Endothelial cell of umbilical vein (primary cell): Measurements from ENCODE around the gene INPP5A. TPM values are rescaled to one million over a fixed set of nuclear protein-coding genes. Genes with fewer than 3 reads are reported as not detected.

Experiments used
- BruUV-seq: library from RNA; stranded (reverse); fragments of 400-500 nt; replicated peaks from 2 replicates; lab custom pipeline; 2021; lab: Mats Ljungman, UMichigan
- CTCF ChIA-PET: fragments of 300-600, 350-600 bp; sonication (Branson Sonifier 250); formaldehyde crosslinking; loops from one replicate; lab custom pipeline; 2021; ENCODE audit warnings: antibody characterized with exemption, inconsistent platforms; lab: Charles Lee
- POLR2A ChIA-PET: fragments of 300-600, 350-600 bp; sonication (Branson Sonifier 250); formaldehyde crosslinking; loops from one replicate; lab custom pipeline; 2021; ENCODE audit warnings: antibody characterized with exemption, inconsistent platforms; lab: Charles Lee
- DNase-seq: peaks from one replicate; pipeline ENCODE4 v3.0.0-alpha.2; 2011; ENCODE audit warnings: low read depth, low spot score
- FAIRE-seq: peaks from 2 replicates; lab custom pipeline; 2011; peaks lifted over from hg19 to GRCh38; lab: Jason Lieb, UNC
- H2AFZ ChIP-seq: 2 replicates; pipeline ENCODE4 v1.6.0; 2012; ENCODE audit warnings: low read depth, low read length, control low read depth, inconsistent platforms
- H3K27ac ChIP-seq: 2 replicates; pipeline ENCODE4 v1.5.1; 2011; ENCODE audit warnings: low read depth, mild to moderate bottlenecking, control low read depth, low read length, moderate library complexity; ENCODE audit not compliant: insufficient read depth
- H3K27me3 ChIP-seq, 2 experiments: 2 replicates each; pipeline versions ENCODE4 v1.6.0 to v1.6.1; 2011; ENCODE audit warnings: low read length in 2 of 2, mixed read lengths in 1 of 2; ENCODE audit not compliant: control insufficient read depth in 2 of 2, insufficient read depth in 2 of 2
- H3K36me3 ChIP-seq, 2 experiments: 2 replicates in 1 of 2; 3 replicates in 1 of 2; pipeline ENCODE4 v1.5.1; 2011; ENCODE audit warnings: low read length in 2 of 2, mild to moderate bottlenecking in 1 of 2, moderate library complexity in 1 of 2; ENCODE audit not compliant: control insufficient read depth in 2 of 2, insufficient read depth in 2 of 2; ENCODE audit errors: extremely low read depth in 1 of 2
- H3K4me1 ChIP-seq: 3 replicates; pipeline ENCODE4 v1.5.1; 2011; ENCODE audit warnings: mild to moderate bottlenecking, low read length; ENCODE audit not compliant: control insufficient read depth, insufficient read depth; ENCODE audit errors: extremely low read depth
- H3K4me2 ChIP-seq: 2 replicates; pipeline ENCODE4 v1.6.1; 2011; ENCODE audit warnings: low read length, control low read depth, mixed read lengths; ENCODE audit not compliant: insufficient read depth
- H3K4me3 ChIP-seq, 3 experiments: fragments of 200-600 bp in 1 of 3; sonication (generic), shearing (Covaris generic) in 1 of 3; replicated peaks in 1 of 3; 2 replicates each; pipeline ENCODE4 v1.5.1; 2011 to 2016; ENCODE audit warnings: control low read depth in 3 of 3, low read length in 3 of 3, mild to moderate bottlenecking in 2 of 3, inconsistent platforms in 1 of 3, low read depth in 1 of 3, moderate library complexity in 1 of 3; ENCODE audit not compliant: insufficient read depth in 1 of 3
- H3K79me2 ChIP-seq: 2 replicates; pipeline ENCODE4 v1.6.0; 2012; ENCODE audit warnings: low read length, inconsistent platforms; ENCODE audit not compliant: control insufficient read depth, insufficient read depth
- H3K9ac ChIP-seq: replicated peaks from 2 replicates; pipeline ENCODE3; 2011; ENCODE audit warnings: low read length, control low read depth; ENCODE audit not compliant: insufficient read depth; ENCODE audit errors: extremely low read depth
- H3K9me1 ChIP-seq: replicated peaks from 3 replicates; pipeline ENCODE4 v1.6.0; 2011; ENCODE audit warnings: mild to moderate bottlenecking, low read length; ENCODE audit not compliant: control insufficient read depth, insufficient read depth; ENCODE audit errors: extremely low read depth
- H3K9me3 ChIP-seq: replicated peaks from 2 replicates; pipeline ENCODE4 v1.5.1; 2012; ENCODE audit warnings: low read length, inconsistent platforms; ENCODE audit not compliant: control insufficient read depth, insufficient read depth
- H4K20me1 ChIP-seq: replicated peaks from 2 replicates; pipeline ENCODE3; 2011; ENCODE audit warnings: mild to moderate bottlenecking, low read length; ENCODE audit not compliant: control insufficient read depth, insufficient read depth; ENCODE audit errors: extremely low read depth
- EZH2 ChIP-seq: IDR thresholded peaks from 2 replicates; pipeline ENCODE4 v1.6.1; 2012; ENCODE audit warnings: borderline replicate concordance, low read depth, mild to moderate bottlenecking, moderate library complexity, low read length, inconsistent platforms; ENCODE audit not compliant: severe bottlenecking
- FOS ChIP-seq: IDR thresholded peaks from 2 replicates; pipeline ENCODE4 v1.6.1; 2011; ENCODE audit warnings: mild to moderate bottlenecking, low read length, moderate library complexity, borderline replicate concordance; ENCODE audit not compliant: insufficient read depth
- GATA2 ChIP-seq: IDR thresholded peaks from 2 replicates; pipeline ENCODE4 v1.7.0; 2011; ENCODE audit warnings: low read depth, mild to moderate bottlenecking, moderate library complexity, mixed read lengths, low read length; ENCODE audit not compliant: insufficient read length, insufficient read depth
- JUN ChIP-seq: IDR thresholded peaks from 2 replicates; pipeline ENCODE4 v1.6.1; 2011; ENCODE audit warnings: borderline replicate concordance, low read depth; ENCODE audit not compliant: insufficient read length, insufficient read depth
- MYC ChIP-seq: IDR thresholded peaks from one replicate; pipeline ENCODE4 v1.6.1; 2011; ENCODE audit warnings: mild to moderate bottlenecking, low read depth, low read length
- POLR2A ChIP-seq: IDR thresholded peaks from 2 replicates; pipeline ENCODE4 v1.6.1; 2012; ENCODE audit warnings: low read depth, mild to moderate bottlenecking, control low read depth, low read length
- POLR2AphosphoS5 ChIP-seq: IDR thresholded peaks from 2 replicates; pipeline ENCODE4 v1.6.1; 2012; ENCODE audit warnings: low read depth, mild to moderate bottlenecking, control low read depth, low read length, moderate library complexity; ENCODE audit not compliant: insufficient read depth
- dilution Hi-C: fragments of 300-500 bp; cut with MboI; formaldehyde crosslinking; loops from one replicate; pipeline ENCODE4 v1.15.0; 2019; ENCODE audit warnings: low sequenced_read_pairs; ENCODE audit not compliant: extremely low pct_ligation_motif_present
- intact Hi-C: fragments of 100-400 bp; cut with micrococcal nuclease; formaldehyde crosslinking; loops from one replicate; pipeline ENCODE4 v1.10.0; 2022
- polyA plus RNA-seq, 4 experiments: library from polyadenylated mRNA; depleted of rRNA in 3 of 4; stranded (reverse) in 3 of 4; unstranded in 1 of 4; fragments of >200 nt; gene quantifications; 2 replicates each; pipeline versions ENCODE4 v1.2.1 to v1.2.3, GENCODE V29; 2011 to 2012; ENCODE audit warnings: missing spikeins in 1 of 4
- total RNA-seq: library from RNA; stranded (reverse); gene quantifications from 2 replicates; pipeline ENCODE4 v1.2.3, GENCODE V29; 2021
- TF ChIP-seq, protein P1 (sequence below): IDR thresholded peaks from 2 replicates; pipeline ENCODE4 v1.6.1; 2011; ENCODE audit not compliant: insufficient read depth, insufficient read length
- TF ChIP-seq, protein P2 (sequence below), 2 donors: IDR thresholded peaks; 1 replicate in 1 of 2; 2 replicates in 1 of 2; pipeline ENCODE4 v1.5.1; 2011; ENCODE audit warnings: low read length in 2 of 2, mild to moderate bottlenecking in 2 of 2, moderate library complexity in 2 of 2, control low read depth in 1 of 2, inconsistent platforms in 1 of 2, low read depth in 1 of 2; ENCODE audit not compliant: insufficient read depth in 1 of 2; ENCODE audit errors: extremely low read depth in 1 of 2

INPP5A gene
- total and polyA plus RNA-seq, 2 donors (not counting 3 experiments of a cell fraction or from before 2014, with no cell fraction given): 22.9 to 33.2 TPM

DNA sequence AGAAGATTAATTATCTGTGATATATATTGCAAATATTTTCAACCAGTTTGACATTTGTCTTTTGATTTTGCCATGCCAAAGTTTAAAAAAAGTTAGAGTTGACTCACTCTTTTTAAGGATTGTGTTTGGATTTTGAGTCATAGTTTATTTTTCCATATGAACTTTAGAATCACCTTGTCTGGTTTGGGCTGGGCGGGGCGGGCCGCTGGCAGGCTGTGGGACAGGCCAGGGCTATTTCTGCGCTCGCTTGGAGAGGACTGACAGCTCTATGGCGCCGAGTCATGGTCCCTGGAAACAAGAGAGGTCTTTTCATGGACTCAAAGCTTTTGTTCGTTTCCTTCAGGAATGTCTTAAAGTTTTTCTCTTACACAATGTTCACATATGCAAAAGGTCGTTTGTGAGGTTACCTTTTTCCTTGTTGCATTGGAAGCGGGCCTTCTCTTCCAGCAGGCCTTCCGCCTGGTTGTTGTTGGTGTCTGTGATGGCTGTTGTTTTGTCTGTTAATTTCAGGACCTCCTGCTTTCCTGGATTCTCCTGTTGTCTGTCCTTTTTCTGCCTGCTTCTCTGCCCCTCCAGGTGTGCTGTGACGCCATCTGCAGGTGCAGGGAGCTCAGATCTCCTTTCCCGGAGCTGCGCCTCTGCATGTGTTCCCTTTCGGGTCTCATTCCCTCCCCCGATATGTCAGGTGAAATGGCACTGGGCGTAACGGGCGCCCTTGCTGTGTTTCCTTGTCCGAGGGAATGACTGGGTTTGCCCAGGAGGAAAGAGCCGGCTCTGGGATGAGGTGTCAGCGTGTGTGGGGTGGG, 53.8 kb downstream of the INPP5A start:
- no peaks in the 10 kb centered on the region for H3K9me1 ChIP-seq
- DNase-seq (peak; percentile 73), FAIRE-seq (peak; percentile 84)
- peaks cover 40% of the 10 kb centered on the region for H3K4me1 ChIP-seq
- H3K79me2 ChIP-seq: peaks cover 21% of the 10 kb centered on the region
- dilution Hi-C loops: no loop called here
- intact Hi-C loops: no loop called here
- no peak overlapping the region for H3K4me3 ChIP-seq
- TF ChIP-seq EZH2 (no peak), MYC (no peak), JUN (peak; percentile 13), FOS (peak; percentile 43), GATA2 (no peak), POLR2A (no peak), POLR2AphosphoS5 (peak; percentile 22)
- TF ChIP-seq, protein P1, sequence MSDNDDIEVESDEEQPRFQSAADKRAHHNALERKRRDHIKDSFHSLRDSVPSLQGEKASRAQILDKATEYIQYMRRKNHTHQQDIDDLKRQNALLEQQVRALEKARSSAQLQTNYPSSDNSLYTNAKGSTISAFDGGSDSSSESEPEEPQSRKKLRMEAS: no peak
- TF ChIP-seq, protein P2, sequence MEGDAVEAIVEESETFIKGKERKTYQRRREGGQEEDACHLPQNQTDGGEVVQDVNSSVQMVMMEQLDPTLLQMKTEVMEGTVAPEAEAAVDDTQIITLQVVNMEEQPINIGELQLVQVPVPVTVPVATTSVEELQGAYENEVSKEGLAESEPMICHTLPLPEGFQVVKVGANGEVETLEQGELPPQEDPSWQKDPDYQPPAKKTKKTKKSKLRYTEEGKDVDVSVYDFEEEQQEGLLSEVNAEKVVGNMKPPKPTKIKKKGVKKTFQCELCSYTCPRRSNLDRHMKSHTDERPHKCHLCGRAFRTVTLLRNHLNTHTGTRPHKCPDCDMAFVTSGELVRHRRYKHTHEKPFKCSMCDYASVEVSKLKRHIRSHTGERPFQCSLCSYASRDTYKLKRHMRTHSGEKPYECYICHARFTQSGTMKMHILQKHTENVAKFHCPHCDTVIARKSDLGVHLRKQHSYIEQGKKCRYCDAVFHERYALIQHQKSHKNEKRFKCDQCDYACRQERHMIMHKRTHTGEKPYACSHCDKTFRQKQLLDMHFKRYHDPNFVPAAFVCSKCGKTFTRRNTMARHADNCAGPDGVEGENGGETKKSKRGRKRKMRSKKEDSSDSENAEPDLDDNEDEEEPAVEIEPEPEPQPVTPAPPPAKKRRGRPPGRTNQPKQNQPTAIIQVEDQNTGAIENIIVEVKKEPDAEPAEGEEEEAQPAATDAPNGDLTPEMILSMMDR (IDR thresholded peaks at IDR 0.05; ENCODE audit: extremely low read depth in 1 of 2, insufficient read depth in 1 of 2, low read depth in 1 of 2, low read length in 2 of 2): no peak
- H3K9ac ChIP-seq: no peak overlapping the region
- H3K36me3 ChIP-seq: no peaks in the 10 kb centered on the region
- BruUV-seq: no TSS peak
- POLR2A ChIA-PET: interaction anchor here (0.6 kb wide), 1 partner anchor 52 kb away, joined by 3 read pairs; no protein-coding TSS in a partner anchor
- H4K20me1 ChIP-seq: no peaks in the 10 kb centered on the region
- H3K27ac ChIP-seq: peak overlapping the region; percentile 31
- no peaks in the 10 kb centered on the region for H3K27me3 ChIP-seq
- H3K9me3 ChIP-seq: no peaks in the 10 kb centered on the region
- CTCF ChIA-PET: no interaction called here
- H3K4me2 ChIP-seq: peak overlapping the region; percentile 47
- no peak overlapping the region for H2AFZ ChIP-seq
